Measurements from ENCODE around the gene MED13L. TPM values are rescaled to one million over a fixed set of nuclear protein-coding genes. Genes with fewer than 3 reads are reported as not detected.

Gene MED13L
- total and polyA plus RNA-seq, 2 of the 4 experiments (the other 2 are of a cell fraction) = 17.9 to 49.1 TPM

DNA sequence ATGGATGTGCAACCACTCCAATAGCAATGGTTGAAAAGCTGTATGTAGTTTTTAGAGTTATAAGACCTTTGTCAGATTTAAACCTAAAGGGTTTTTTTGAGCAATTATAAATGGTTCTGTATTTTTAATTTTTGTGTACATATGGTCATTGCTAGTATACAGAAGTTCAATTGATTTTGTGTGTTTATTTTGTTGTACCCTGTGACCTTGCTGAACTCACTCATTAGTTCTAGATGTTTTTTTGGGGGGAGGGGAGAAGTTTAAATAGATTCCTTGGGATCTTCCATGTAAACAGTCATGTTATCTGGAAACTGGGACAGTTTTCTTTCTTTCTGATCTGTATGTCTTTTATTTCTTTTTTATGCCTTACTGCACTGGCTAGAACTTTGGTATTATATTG lies 87.8 kb downstream of the MED13L start:
- Histone ChIP-seq H2AK5ac (ENCODE audit: low read depth, low read length) (no peak overlapping the region), H4K20me1 (ENCODE audit: insufficient read depth, low read length) (peaks cover 80% of the 10 kb centered on the region), H2BK120ac (ENCODE audit: low read depth, low read length) (no peak overlapping the region), H3K36me3 (ENCODE audit: control insufficient read depth, insufficient read depth, low read length) (no peaks in the 10 kb centered on the region), H2AK9ac (replicated peaks; ENCODE audit: low read depth, low read length, poor library complexity) (no peak overlapping the region), H3K4ac (ENCODE audit: low read depth, low read length) (no peak overlapping the region), H2BK20ac (ENCODE audit: low read depth, low read length) (no peak overlapping the region), H3K4me2 (ENCODE audit: low read depth, low read length) (no peak overlapping the region), H2BK5ac (ENCODE audit: low read depth, low read length, poor library complexity, severe bottlenecking) (no peak overlapping the region), H3K9me1 (ENCODE audit: insufficient read depth, low read length) (peaks cover 11% of the 10 kb centered on the region), H3K27me3 (ENCODE audit: control insufficient read depth, insufficient read depth, low read length) (no peaks in the 10 kb centered on the region), H3K18ac (ENCODE audit: low read depth, low read length) (no peak overlapping the region), H2BK15ac (ENCODE audit: low read depth, low read length) (no peak overlapping the region), H4K5ac (ENCODE audit: low read depth, low read length) (no peak overlapping the region), H3K23ac (ENCODE audit: low read depth, low read length) (no peak overlapping the region), H4K91ac (ENCODE audit: insufficient read depth, low read depth, low read length) (no peak overlapping the region), H3K14ac (replicated peaks; ENCODE audit: low read depth, low read length) (no peak overlapping the region), H3K4me3 (ENCODE audit: insufficient read depth, low read depth, low read length) (no peak overlapping the region), H3K27ac (ENCODE audit: insufficient read depth, low read length) (no peak overlapping the region), H2AFZ (replicated peaks; ENCODE audit: low read length, poor library complexity) (no peak overlapping the region), H3K56ac (ENCODE audit: extremely low read depth, insufficient read depth, low read length) (no peak overlapping the region), H3K9me3 (ENCODE audit: control insufficient read depth, insufficient read depth, low read length) (no peaks in the 10 kb centered on the region), H3K4me1 (ENCODE audit: control insufficient read depth, insufficient read depth, low read length) (peaks cover 4% of the 10 kb centered on the region), H3K79me1 (ENCODE audit: low read depth in 1 of 2, low read length in 2 of 2) (peaks cover 18 to 72% of the 10 kb centered on the region in 2 experiments), H4K8ac (ENCODE audit: low read depth in 2 of 2, low read length in 2 of 2) (no peak overlapping the region), H3K9ac (ENCODE audit: low read depth, low read length) (no peak overlapping the region)
- in situ Hi-C loops (cut with MboI; ENCODE audit: low sequenced_read_pairs) (no loop called here), intact Hi-C loops (cut with micrococcal nuclease) (loop anchor here (5.0 kb wide), 2 partner anchors 37 to 73 kb away; no protein-coding TSS in a partner anchor), dilution Hi-C loops (cut with HindIII; ENCODE audit: low sequenced_read_pairs, unreplicated experiment) (no loop called here)
- BruUV-seq (replicated peaks) = no TSS peak
- ATAC-seq (ENCODE audit: low read depth) = no peak
- ChIA-PET POLR2A (ENCODE audit: unreplicated experiment) (no interaction called here), CTCF (interaction anchor here (0.8 kb wide), 1 partner anchor 174 kb away, joined by 4 read pairs; no protein-coding TSS in a partner anchor)
- DNase-seq = no peak
- TF ChIP-seq MAFK (IDR thresholded peaks at IDR 0.05; ENCODE audit: low read depth, low read length) (no peak), RAD21 (IDR thresholded peaks at IDR 0.05; ENCODE audit: low read length) (no peak), MXI1 (IDR thresholded peaks at IDR 0.05; ENCODE audit: borderline replicate concordance, low read depth, low read length) (no peak), CEBPB (IDR thresholded peaks at IDR 0.05; ENCODE audit: low read depth, low read length) (no peak), CHD1 (IDR thresholded peaks at IDR 0.05; ENCODE audit: low read depth, low read length) (no peak), MAZ (IDR thresholded peaks at IDR 0.05; ENCODE audit: borderline replicate concordance, low read depth, low read length) (no peak), FOS (IDR thresholded peaks at IDR 0.05; ENCODE audit: low read depth, low read length) (no peak), BHLHE40 (IDR thresholded peaks at IDR 0.05; ENCODE audit: low read depth, low read length) (no peak)
- TF ChIP-seq, protein P1, sequence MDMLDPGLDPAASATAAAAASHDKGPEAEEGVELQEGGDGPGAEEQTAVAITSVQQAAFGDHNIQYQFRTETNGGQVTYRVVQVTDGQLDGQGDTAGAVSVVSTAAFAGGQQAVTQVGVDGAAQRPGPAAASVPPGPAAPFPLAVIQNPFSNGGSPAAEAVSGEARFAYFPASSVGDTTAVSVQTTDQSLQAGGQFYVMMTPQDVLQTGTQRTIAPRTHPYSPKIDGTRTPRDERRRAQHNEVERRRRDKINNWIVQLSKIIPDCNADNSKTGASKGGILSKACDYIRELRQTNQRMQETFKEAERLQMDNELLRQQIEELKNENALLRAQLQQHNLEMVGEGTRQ (IDR thresholded peaks at IDR 0.05; ENCODE audit: low read depth, low read length) = no peak
- TF ChIP-seq, protein P2, sequence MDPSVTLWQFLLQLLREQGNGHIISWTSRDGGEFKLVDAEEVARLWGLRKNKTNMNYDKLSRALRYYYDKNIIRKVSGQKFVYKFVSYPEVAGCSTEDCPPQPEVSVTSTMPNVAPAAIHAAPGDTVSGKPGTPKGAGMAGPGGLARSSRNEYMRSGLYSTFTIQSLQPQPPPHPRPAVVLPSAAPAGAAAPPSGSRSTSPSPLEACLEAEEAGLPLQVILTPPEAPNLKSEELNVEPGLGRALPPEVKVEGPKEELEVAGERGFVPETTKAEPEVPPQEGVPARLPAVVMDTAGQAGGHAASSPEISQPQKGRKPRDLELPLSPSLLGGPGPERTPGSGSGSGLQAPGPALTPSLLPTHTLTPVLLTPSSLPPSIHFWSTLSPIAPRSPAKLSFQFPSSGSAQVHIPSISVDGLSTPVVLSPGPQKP (IDR thresholded peaks at IDR 0.05; ENCODE audit: borderline replicate concordance, low read depth, low read length) = no peak
